GM12801 (cell line): ENCODE results near the gene TMEM37.

Experiments
- TF ChIP-seq, protein P1 (sequence below): IDR thresholded peaks from one replicate; pipeline ENCODE4 v1.5.1; 2011; ENCODE audit warnings: control low read depth; ENCODE audit not compliant: insufficient read length; ENCODE audit errors: extremely low read depth

Gene TMEM37

DNA sequence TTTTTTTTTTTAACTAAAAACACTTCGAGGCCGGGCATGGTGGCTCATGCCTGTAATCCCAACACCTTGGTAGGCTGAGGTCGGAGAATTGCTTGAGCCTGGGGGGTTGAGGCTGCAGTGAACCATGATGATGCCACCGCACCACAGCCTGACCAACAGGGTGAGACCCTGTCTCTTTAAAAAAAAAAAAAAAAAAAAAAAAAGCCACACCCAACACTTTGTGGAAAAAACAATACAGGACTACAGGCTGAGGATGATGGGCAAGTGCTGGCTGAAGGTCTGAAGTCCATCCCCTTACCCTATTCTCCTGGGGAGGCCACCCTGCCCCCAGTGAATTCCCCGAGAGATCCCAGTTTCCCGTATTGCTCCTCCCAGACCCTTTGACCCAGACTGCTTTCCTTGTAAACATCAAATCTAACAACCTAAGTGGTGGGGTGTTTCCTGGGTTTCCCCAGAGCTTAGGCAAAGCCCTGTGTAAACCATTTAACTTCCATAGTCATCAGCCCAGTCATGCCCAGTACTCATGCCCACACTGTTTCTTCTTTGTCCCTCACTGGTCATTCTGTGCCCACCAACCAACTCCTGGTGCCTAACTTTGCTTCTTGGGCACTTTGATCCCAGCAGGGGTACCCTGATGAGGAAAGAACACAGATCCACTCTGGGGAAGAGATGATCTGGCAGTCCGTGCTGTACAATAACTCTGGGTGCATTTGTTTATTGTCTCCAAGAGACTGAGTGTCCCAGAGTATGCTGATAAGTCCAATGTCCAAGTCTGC is 5.8 kb upstream of the TMEM37 start:
- TF ChIP-seq, protein P1, sequence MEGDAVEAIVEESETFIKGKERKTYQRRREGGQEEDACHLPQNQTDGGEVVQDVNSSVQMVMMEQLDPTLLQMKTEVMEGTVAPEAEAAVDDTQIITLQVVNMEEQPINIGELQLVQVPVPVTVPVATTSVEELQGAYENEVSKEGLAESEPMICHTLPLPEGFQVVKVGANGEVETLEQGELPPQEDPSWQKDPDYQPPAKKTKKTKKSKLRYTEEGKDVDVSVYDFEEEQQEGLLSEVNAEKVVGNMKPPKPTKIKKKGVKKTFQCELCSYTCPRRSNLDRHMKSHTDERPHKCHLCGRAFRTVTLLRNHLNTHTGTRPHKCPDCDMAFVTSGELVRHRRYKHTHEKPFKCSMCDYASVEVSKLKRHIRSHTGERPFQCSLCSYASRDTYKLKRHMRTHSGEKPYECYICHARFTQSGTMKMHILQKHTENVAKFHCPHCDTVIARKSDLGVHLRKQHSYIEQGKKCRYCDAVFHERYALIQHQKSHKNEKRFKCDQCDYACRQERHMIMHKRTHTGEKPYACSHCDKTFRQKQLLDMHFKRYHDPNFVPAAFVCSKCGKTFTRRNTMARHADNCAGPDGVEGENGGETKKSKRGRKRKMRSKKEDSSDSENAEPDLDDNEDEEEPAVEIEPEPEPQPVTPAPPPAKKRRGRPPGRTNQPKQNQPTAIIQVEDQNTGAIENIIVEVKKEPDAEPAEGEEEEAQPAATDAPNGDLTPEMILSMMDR, result no peak

DNA sequence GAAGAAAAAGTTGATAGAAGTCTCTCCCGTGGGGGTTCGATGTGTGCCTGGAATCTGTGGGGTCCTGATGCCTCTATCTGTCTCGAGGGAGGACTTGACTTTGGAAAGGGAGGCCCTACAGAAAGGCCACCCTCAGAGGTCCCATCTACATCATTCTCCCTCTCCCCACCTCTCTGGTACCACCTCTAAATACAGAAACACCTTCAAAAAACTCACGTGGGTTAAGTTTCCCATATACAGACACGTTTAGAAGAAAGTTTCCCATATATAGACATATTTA is 5.3 kb upstream of the TMEM37 start:
- TF ChIP-seq, protein P1, result no peak

DNA sequence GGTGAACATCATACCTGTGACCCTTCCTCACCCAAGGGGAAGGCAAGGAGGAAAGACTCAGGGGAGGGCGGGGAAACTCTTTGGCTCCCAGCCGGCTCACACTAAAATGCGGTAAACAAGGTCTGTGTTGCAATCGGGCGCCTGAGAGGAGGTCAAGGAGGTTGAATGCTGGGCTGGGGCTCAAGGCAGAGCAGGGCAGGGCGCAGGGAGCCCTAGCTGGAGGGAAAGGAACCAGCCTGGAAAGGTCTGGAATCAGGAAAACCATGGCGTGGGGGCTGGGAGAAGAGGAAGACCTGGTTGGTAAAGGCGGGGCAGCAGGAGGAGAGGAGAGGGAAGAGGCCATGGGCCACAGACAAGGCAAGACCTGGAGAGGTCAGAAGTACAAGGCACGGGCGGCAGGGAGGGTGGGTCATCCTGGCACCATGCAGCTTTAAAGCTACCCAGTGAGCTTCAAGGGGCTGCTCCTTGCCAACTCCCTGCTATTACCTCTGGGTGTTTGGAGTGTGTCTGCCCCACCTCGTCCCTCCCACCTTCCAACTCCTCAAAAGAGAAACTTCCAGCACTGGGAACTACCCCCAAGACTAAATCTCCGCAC is 4.8 kb upstream of the TMEM37 start:
- TF ChIP-seq, protein P1, result no peak

DNA sequence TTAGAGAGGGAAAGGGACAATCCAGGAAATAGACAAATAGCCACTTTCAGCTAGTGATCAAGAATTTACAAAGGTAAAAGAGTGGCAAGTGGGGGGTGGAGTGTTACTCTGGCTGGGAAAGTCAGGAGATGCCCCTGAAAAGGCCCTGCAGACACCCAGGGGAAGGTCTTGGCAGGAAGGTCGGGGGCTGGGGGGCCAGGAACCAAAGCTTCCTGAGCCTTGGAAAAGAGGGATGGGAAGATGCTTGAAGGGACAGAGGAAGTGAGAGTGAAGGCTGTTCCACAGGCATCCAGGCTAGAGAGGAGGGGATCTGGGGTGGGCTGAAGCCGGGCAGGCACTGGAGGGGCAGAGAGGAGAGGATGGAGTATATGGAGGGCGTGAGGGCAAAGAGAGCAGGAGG is 3.9 kb upstream of the TMEM37 start:
- TF ChIP-seq, protein P1, result no peak

DNA sequence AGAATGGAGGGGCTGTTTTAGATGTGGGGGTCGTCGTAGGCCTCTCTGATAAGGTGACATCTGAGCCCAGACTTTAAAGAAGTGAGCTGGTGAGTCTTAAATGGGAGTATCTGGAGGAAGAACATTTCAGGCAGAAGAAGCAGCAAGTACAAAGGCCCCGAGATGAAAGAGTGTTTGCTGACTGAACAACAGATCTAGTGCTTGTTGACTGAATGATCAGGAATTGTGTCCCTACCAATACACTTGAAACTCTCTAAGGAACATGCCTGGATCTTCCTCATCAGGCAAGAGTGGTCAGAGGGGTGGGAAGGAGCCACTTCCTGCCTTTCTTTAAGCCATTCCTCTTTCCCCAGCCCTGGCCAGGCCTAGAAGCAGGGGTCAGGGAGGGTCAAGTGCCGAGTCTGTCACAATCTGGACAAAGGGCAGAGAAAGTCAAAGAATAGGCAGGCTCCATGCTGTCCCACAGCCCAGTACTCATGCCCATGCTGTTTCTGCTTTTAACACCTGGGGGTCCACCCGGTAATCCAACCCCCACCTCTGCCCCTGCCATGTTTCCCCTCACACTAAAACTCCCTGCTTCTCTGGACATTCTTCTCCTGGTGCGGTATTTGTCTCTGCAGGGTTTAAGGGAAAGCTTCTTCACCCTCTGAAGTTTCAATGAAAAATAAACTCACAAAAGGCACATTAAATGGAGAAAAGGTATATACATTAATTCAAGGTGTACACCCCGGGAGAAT is 3.0 kb upstream of the TMEM37 start:
- TF ChIP-seq, protein P1, result no peak

DNA sequence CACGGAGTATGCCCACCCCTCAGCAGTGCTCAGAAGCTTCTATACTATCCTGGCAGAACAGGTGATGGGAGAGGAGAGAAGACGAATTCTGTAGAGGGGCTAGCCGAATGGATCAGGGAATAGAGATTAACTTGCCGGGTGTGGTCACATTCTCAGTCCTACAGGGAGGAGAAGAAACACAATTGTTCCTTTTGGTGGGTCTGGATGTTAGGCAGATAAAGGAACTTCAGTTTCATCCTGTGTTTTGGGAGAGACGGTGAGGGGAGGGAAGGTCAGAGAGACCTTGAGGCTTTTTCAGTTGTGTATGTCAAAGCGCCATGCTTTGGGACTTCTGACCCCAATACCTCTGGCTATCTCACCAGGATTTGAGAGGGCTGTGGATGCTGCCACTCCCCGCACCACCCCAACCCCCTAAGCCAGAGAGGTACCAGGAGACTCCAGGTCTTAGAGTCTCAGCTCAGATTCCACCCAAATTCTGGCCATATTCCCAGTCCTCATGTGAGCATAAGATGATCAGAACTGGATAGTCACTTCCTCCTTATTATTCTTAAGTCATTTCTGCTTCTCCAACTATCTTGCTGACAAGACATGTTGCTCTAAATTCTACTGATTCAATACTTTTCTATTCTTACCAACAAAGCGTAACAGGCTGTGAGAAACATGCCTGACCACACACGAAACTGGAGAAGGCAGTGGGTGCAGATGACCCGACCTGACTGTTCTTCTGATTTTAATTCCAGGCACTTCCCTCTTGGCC is 2.3 kb upstream of the TMEM37 start:
- TF ChIP-seq, protein P1, result no peak

DNA sequence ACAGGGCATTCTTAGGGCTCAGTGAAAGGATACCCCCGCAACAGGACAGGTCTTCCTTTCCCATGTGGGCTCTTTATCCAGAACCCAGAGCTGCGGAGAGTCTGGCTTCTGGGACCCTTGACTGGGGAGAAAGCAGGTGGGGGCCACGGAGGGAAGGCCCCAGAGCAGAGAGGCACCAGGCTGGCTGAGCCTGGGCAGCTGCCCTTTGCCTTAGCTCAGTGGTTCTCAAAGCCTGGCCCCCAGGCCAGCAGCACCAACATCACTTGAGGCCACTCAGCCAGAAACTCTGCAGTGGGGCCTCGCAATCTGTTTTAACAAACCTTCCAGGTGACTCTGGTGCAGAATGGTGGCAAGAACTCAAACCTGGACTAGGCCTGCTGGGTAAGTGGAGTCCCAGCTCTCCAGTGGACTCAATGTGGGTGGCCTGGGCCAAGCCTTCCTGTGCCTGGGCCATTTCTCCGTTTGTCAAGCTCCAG is 1.6 kb upstream of the TMEM37 start:
- TF ChIP-seq, protein P1, result no peak
